Lung (tissue), 12 donors: Measurements from ENCODE around the gene NEK7. TPM values are rescaled to one million over a fixed set of nuclear protein-coding genes. Genes with fewer than 3 reads are reported as not detected.

ENCODE experiments used
- ATAC-seq: fragments of 200-7000 bp; cut with Tn5 transposase; one replicate; pipeline ENCODE4 v1.9.1; 2020; ENCODE audit warnings: moderate number of reproducible peaks; ENCODE audit not compliant: insufficient read depth, low FRiP score
- DNase-seq, 3 donors: peaks; one replicate each; pipeline ENCODE4 v3.0.0-alpha.2; 2013 to 2017
- H3K27ac ChIP-seq, 2 donors: one replicate each; pipeline ENCODE4 v1.5.1; 2013; ENCODE audit warnings: mild to moderate bottlenecking in 2 of 2, moderate library complexity in 2 of 2, control low read depth in 1 of 2, inconsistent platforms in 1 of 2, low read depth in 1 of 2, low read length in 1 of 2
- H3K27me3 ChIP-seq, 3 donors: one replicate each; pipeline ENCODE4 v1.5.1; 2013; ENCODE audit warnings: low read length in 2 of 3; ENCODE audit not compliant: control insufficient read depth in 3 of 3, insufficient read depth in 3 of 3
- H3K36me3 ChIP-seq, 4 donors: one replicate each; pipeline ENCODE4 v1.5.1; 2013; ENCODE audit warnings: low read length in 4 of 4, mild to moderate bottlenecking in 1 of 4, moderate library complexity in 1 of 4; ENCODE audit not compliant: control insufficient read depth in 4 of 4, insufficient read depth in 4 of 4
- H3K4me1 ChIP-seq, 5 donors: one replicate each; pipeline ENCODE4 v1.5.1; 2013; ENCODE audit warnings: low read length in 5 of 5, mild to moderate bottlenecking in 2 of 5, moderate library complexity in 1 of 5; ENCODE audit not compliant: control insufficient read depth in 5 of 5, insufficient read depth in 5 of 5
- H3K4me3 ChIP-seq: one replicate; pipeline ENCODE4 v1.5.1; 2013; ENCODE audit warnings: mild to moderate bottlenecking, control low read depth, moderate library complexity
- H3K9ac ChIP-seq, 2 donors: one replicate each; pipeline ENCODE4 v1.5.1; 2013; ENCODE audit warnings: low read length in 2 of 2, control low read depth in 1 of 2; ENCODE audit not compliant: insufficient read depth in 1 of 2
- H3K9me3 ChIP-seq, 4 donors: one replicate each; pipeline ENCODE4 v1.5.1; 2013; ENCODE audit warnings: low read length in 3 of 4, mild to moderate bottlenecking in 1 of 4, moderate library complexity in 1 of 4; ENCODE audit not compliant: control insufficient read depth in 4 of 4, insufficient read depth in 3 of 4
- CTCF ChIP-seq: IDR thresholded peaks from 2 replicates; pipeline ENCODE4 v1.5.1; 2012; ENCODE audit warnings: mild to moderate bottlenecking; ENCODE audit errors: control extremely low read depth, extremely low read depth
- WGBS, 2 donors: extraction: QIAGEN DNeasy Blood & Tissue Kit; methylation state at CpG; one replicate each; pipeline ENCODE4 v1.1.7; 2013; 5-methylcytosine and 5-hydroxymethylcytosine counted together
- polyA plus RNA-seq, 2 donors: library from polyadenylated mRNA; stranded (reverse); fragments of 200-250 nt; gene quantifications; one replicate each; pipeline ENCODE4 v1.2.1, GENCODE V29; 2013
- total RNA-seq, 2 donors: library from RNA; depleted of rRNA in 1 of 2; stranded (reverse); fragments of >200 nt in 1 of 2; gene quantifications; one replicate each; pipeline ENCODE4 v1.2.1, GENCODE V29; 2014 to 2021
- donor health status: control.
- donor health status: control.
- donor health status: Bipolar disorder and iron deficiency.
- donor health status: healthy.
- donor health status: DM: yes; HTN: yes; CAD: no.

The NEK7 gene
- total and polyA plus RNA-seq, 4 donors = 23.9 to 132 (median 64.2) TPM

- Histone ChIP-seq H3K36me3 (peaks cover 0 to 3% (median 2%) of the 10 kb centered on the region in 4 donors), H3K27ac (no peak overlapping the region), H3K4me1 (peaks cover 0 to 45% (median 9%) of the 10 kb centered on the region in 5 donors), H3K4me3 (no peak overlapping the region), H3K9ac (no peak overlapping the region), H3K27me3 (no peaks in the 10 kb centered on the region), H3K9me3 (no peaks in the 10 kb centered on the region)
- TF ChIP-seq CTCF = no peak
- DNase-seq = no peak
- ATAC-seq = no peak
Observed at GRCh38 chr1:198261886-198262285, 105.1 kb downstream of the NEK7 start.

DNA sequence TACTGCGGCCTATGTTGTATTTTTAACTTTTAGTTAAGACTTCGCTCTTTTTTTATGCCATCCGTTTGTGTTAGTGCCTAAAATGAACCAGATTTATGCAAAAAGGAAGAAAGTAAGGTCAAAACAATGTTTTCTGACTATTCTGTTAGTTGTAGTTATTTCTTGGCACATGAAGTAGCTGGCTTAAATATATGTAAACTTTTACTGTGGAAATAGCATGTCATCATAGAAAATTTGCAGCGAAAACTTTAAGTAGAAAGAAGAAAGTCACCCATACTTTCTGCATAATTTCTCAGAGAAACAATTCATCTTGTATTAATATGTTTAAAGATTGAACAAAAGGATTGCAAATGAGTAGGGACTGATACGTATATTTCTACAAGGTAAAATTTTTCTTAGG lies 106.4 kb downstream of the NEK7 start:
- H3K4me3 ChIP-seq = no peak overlapping the region
- peak in 2 of 3 donors; percentile 61 to 75 for DNase-seq
- ATAC-seq = no peak
- WGBS, 2 donors = 89 to 95% methylated on average over 5 of the region's 5 CpGs
- H3K4me1 ChIP-seq = peaks cover 0 to 45% (median 7%) of the 10 kb centered on the region in 5 donors
- no peak overlapping the region for H3K9ac ChIP-seq
- no peak for TF ChIP-seq CTCF
- no peak overlapping the region for H3K27ac ChIP-seq
- H3K27me3 ChIP-seq = no peaks in the 10 kb centered on the region
- H3K9me3 ChIP-seq = no peaks in the 10 kb centered on the region
- peaks cover 0 to 5% (median 2%) of the 10 kb centered on the region in 4 donors for H3K36me3 ChIP-seq

DNA sequence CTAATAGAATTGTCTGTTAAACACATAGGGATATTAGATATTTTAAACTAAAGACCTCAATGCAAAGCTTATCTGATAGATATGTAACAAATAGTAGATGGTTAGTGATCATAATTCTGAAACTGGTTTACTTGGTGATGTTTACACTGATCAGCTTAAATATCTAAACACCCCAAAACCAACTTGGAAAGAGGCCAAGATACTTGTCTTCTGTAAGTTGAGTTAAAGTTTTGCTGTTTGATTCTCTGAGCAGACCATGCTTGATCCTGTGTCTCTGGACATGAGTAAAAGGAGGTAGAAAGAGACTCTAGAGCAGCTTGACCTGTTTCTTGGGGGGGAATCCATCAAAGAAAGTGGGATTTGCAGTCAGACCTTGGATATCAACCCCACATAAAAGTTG lies 107.5 kb downstream of the NEK7 start:
- no peak for ATAC-seq
- no peak overlapping the region for H3K4me3 ChIP-seq
- no peak for TF ChIP-seq CTCF
- peaks cover 0 to 8% (median 2%) of the 10 kb centered on the region in 4 donors for H3K36me3 ChIP-seq
- H3K9me3 ChIP-seq = no peaks in the 10 kb centered on the region
- DNase-seq = peak in 2 of 3 donors; percentile 31 to 54
- H3K9ac ChIP-seq = no peak overlapping the region
- peaks cover 0 to 38% (median 15%) of the 10 kb centered on the region in 5 donors for H3K4me1 ChIP-seq
- no peaks in the 10 kb centered on the region for H3K27me3 ChIP-seq
- peak overlapping the region in 1 of 2 donors; percentile 87 for H3K27ac ChIP-seq

GRCh38 chr1:198265073-198265661 lies 108.4 kb downstream of the NEK7 start:
- no peak for ATAC-seq
- 59 to 64% methylated on average over 3 of the region's 3 CpGs for WGBS, 2 donors
- H3K27ac ChIP-seq = peak overlapping the region in 1 of 2 donors; percentile 95
- no peaks in the 10 kb centered on the region for H3K9me3 ChIP-seq
- TF ChIP-seq CTCF = no peak
- no peaks in the 10 kb centered on the region for H3K27me3 ChIP-seq
- H3K4me1 ChIP-seq = peaks cover 0 to 30% (median 8%) of the 10 kb centered on the region in 5 donors
- peak; percentile 32 to 75 (median 73) for DNase-seq
- peaks cover 0 to 8% (median 2%) of the 10 kb centered on the region in 4 donors for H3K36me3 ChIP-seq
- no peak overlapping the region for H3K4me3 ChIP-seq
- H3K9ac ChIP-seq = no peak overlapping the region
